ENCODE data around the gene KCNN3. TPM values are rescaled to one million over a fixed set of nuclear protein-coding genes. Genes with fewer than 3 reads are reported as not detected.

The KCNN3 gene
- total RNA-seq, 1 experiment from 2014 or later = not detected

GRCh38 chr1:154847891-154848290, 22.2 kb downstream of the KCNN3 start:
- H3K9me3 ChIP-seq (replicated peaks) = no peaks in the 10 kb centered on the region
- no peaks in the 10 kb centered on the region for H3K36me3 ChIP-seq
- no peaks in the 10 kb centered on the region for H3K4me1 ChIP-seq (replicated peaks)
- no peak overlapping the region for H3K4me3 ChIP-seq
- H3K27me3 ChIP-seq (replicated peaks) = 0 out of 2 replicates have a peak, but pooled peaks cover 2% of the 10 kb centered on the region
- no peak for DNase-seq (ENCODE audit: low read depth in 1 of 2, low spot score in 2 of 2)
- no peak overlapping the region for H3K27ac ChIP-seq

DNA sequence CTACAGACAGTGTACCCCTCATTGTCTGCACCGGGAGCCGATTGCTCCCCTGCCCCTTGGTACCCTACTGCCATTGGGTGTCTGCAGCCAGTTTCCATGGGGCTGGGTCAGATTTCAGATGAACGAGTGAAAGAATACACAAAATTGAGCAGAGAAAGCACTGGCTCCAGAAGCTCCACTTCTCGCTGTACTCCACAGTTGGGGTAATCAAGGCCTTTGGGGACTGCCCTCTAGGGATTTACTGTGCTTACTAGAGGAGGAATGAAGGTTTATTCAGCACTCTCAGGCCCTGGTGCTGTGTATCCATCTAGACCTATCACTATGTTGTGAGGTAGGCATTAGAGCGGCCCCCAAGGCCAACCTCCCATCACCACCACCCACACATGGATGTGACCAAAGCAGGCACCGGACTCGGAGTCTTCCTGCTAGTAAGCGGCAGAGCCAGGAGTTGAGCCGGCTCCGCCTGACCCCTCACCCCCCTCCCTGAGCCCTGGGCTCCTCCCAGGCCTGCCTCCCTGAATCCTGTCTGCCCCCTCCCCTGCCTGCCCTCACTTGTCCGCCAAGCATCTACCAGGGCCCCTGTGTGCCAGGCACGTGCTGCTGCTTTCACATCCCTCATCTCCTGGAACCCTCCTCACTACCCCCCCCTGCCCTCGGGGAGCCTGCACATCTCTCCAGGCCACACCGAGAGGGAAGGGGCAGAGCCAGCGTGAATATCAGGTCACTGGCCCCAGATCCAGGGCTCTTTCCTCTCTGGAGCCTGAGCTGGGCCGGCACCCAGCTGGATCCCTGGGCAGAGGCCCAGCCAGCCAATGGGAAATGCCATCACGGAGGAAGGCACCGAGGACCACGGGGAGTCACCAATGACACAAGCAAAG, 23.3 kb downstream of the KCNN3 start:
- no peaks in the 10 kb centered on the region for H3K4me1 ChIP-seq (replicated peaks)
- 0 out of 2 replicates have a peak, but pooled peaks cover 2% of the 10 kb centered on the region for H3K27me3 ChIP-seq (replicated peaks)
- H3K4me3 ChIP-seq = no peak overlapping the region
- no peaks in the 10 kb centered on the region for H3K9me3 ChIP-seq (replicated peaks)
- H3K27ac ChIP-seq = no peak overlapping the region
- H3K36me3 ChIP-seq = no peaks in the 10 kb centered on the region
- no peak for DNase-seq (ENCODE audit: low read depth in 1 of 2, low spot score in 2 of 2)

DNA sequence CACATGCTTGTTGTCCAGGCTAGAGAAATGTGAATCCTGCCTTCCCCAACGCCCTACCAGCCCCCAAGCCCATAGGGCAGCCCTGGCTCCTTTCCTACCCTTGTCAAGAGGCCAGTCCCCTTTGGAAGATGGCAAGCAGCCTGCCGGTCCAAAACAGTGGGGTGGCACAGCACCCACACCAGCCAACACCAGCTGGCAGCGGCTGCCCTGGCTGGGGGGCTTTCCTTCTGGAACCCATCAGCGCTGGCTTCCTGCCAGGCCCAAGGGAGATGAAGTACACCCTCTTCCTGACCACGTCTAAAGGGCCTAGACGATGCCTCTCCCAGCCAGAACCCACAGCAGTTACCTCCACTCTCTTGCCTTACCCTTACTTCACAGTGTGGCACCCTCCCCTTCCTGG, 24.2 kb downstream of the KCNN3 start:
- DNase-seq (ENCODE audit: low read depth in 1 of 2, low spot score in 2 of 2) = no peak
- Histone ChIP-seq H3K9me3 (replicated peaks) (no peaks in the 10 kb centered on the region), H3K4me3 (no peak overlapping the region), H3K27ac (no peak overlapping the region), H3K4me1 (replicated peaks) (no peaks in the 10 kb centered on the region), H3K36me3 (no peaks in the 10 kb centered on the region), H3K27me3 (replicated peaks) (0 out of 2 replicates have a peak, but pooled peaks cover 2% of the 10 kb centered on the region)

- DNase-seq (ENCODE audit: low read depth in 1 of 2, low spot score in 2 of 2) = no peak
- 0 out of 2 replicates have a peak, but pooled peaks cover 2% of the 10 kb centered on the region for H3K27me3 ChIP-seq (replicated peaks)
- H3K36me3 ChIP-seq = no peaks in the 10 kb centered on the region
- no peak overlapping the region for H3K27ac ChIP-seq
- H3K9me3 ChIP-seq (replicated peaks) = no peaks in the 10 kb centered on the region
- H3K4me3 ChIP-seq = no peak overlapping the region
- no peaks in the 10 kb centered on the region for H3K4me1 ChIP-seq (replicated peaks)
Measured at GRCh38 chr1:154845174-154845573, 24.9 kb downstream of the KCNN3 start.

- H3K27me3 ChIP-seq (replicated peaks) = peaks cover 2% of the 10 kb centered on the region; the same call in 1 of the 2 replicates
- H3K27ac ChIP-seq = no peak overlapping the region
- no peak overlapping the region for H3K4me3 ChIP-seq
- no peaks in the 10 kb centered on the region for H3K4me1 ChIP-seq (replicated peaks)
- H3K9me3 ChIP-seq (replicated peaks) = no peaks in the 10 kb centered on the region
- no peaks in the 10 kb centered on the region for H3K36me3 ChIP-seq
- DNase-seq (ENCODE audit: low read depth in 1 of 2, low spot score in 2 of 2) = no peak
Measured at GRCh38 chr1:154844297-154844681, 25.8 kb downstream of the KCNN3 start.

DNA sequence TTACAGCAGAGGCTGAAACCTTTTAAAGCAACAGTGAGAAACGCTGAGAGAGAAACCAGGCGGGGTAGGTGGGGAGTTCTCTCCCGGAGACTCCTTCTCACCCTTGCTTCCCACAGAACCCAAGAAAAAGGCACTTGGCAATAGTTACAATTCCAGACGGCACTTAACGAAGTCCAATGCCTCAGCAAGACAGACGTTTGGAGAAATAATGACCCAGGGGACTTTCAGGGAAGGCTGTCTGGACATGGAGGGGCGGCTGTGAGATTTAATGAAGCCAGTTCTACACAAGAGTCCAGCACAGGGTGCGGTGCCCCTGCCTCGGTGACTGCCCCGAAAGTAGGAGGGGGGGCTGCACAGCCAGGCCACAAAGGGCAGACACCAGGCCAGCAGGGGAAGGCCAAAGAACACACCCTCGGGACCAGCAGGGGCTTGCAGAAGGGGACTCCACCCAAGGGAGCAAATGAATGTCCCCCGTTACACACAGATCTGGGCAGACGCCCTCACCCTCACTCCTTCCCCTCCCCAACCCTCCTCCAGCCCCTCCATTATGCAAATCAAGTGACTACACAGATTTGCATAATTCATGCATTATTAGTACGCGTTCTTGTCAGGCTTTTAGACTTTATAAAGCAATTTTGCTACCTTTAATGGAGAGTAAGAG, 26.3 kb downstream of the KCNN3 start:
- peaks cover 7% of the 10 kb centered on the region; the same call in 1 of the 2 replicates for H3K27me3 ChIP-seq (replicated peaks)
- no peaks in the 10 kb centered on the region for H3K9me3 ChIP-seq (replicated peaks)
- H3K36me3 ChIP-seq = no peaks in the 10 kb centered on the region
- no peak overlapping the region for H3K27ac ChIP-seq
- DNase-seq (ENCODE audit: low read depth in 1 of 2, low spot score in 2 of 2) = no peak
- H3K4me1 ChIP-seq (replicated peaks) = no peaks in the 10 kb centered on the region
- H3K4me3 ChIP-seq = no peak overlapping the region

GRCh38 chr1:154842635-154843034, 27.4 kb downstream of the KCNN3 start:
- Histone ChIP-seq H3K36me3 (no peaks in the 10 kb centered on the region), H3K4me1 (replicated peaks) (no peaks in the 10 kb centered on the region), H3K27ac (no peak overlapping the region), H3K27me3 (replicated peaks) (peaks cover 9% of the 10 kb centered on the region; the same call in 1 of the 2 replicates), H3K9me3 (replicated peaks) (no peaks in the 10 kb centered on the region), H3K4me3 (no peak overlapping the region)
- DNase-seq (ENCODE audit: low read depth in 1 of 2, low spot score in 2 of 2) = no peak

- H3K4me1 ChIP-seq (replicated peaks) = no peaks in the 10 kb centered on the region
- H3K9me3 ChIP-seq (replicated peaks) = no peaks in the 10 kb centered on the region
- peaks cover 9% of the 10 kb centered on the region; the same call in 1 of the 2 replicates for H3K27me3 ChIP-seq (replicated peaks)
- no peak overlapping the region for H3K27ac ChIP-seq
- no peak overlapping the region for H3K4me3 ChIP-seq
- no peaks in the 10 kb centered on the region for H3K36me3 ChIP-seq
- no peak for DNase-seq (ENCODE audit: low read depth in 1 of 2, low spot score in 2 of 2)
Measured at GRCh38 chr1:154841384-154841783, 28.7 kb downstream of the KCNN3 start.

DNA sequence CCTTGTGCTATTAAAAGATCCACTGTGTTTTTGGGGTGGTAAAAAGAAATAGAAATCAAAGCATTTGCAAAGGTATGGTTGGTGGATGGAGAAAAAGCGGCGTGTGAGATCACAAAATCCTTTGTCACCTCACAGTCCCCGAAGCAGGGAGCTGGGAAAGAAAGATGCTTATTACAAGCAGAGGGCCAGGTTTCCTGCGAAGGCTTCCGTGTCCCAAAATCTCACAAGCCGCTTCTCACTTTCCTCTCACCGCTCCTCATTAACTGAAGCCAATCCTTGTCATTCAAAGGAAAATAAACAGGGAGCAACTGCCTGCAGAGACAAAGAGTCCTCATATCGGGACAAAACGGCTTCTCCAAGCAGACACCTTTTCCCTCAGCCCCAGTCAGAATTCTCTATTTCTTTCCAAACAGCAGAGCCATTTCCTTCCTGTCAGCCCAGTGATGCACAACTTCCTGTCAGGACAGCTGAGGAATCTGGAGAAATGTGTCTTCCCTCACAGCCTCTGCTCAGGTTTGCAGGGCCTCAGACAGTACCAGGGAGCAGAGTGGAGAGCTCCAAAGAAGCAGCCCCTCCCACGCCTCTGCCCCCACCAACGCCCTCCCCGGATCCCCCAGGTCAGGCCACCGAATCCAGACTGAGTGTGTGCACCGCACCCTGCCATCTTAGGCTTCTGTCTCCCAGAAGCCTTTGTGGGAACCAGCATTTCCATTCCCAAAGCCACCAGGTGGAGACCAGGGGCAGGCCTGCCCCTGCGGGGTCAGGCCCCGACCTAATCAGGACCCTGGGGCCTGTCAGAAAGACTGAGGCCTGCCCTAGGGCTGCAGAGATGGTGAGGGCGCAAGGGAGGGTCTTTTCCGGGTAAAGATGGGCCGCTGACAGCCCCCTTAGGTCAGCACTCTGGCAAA, 29.6 kb downstream of the KCNN3 start:
- Histone ChIP-seq H3K36me3 (no peaks in the 10 kb centered on the region), H3K4me3 (no peak overlapping the region), H3K4me1 (replicated peaks) (no peaks in the 10 kb centered on the region), H3K9me3 (replicated peaks) (no peaks in the 10 kb centered on the region), H3K27ac (no peak overlapping the region), H3K27me3 (replicated peaks) (peaks cover 13% of the 10 kb centered on the region; the same call in 1 of the 2 replicates)
- no peak for DNase-seq (ENCODE audit: low read depth in 1 of 2, low spot score in 2 of 2)

- DNase-seq (ENCODE audit: low read depth in 1 of 2, low spot score in 2 of 2) = no peak
- no peak overlapping the region for H3K4me3 ChIP-seq
- H3K36me3 ChIP-seq = no peaks in the 10 kb centered on the region
- H3K27me3 ChIP-seq (replicated peaks) = peaks cover 12% of the 10 kb centered on the region; the same call in 1 of the 2 replicates
- no peak overlapping the region for H3K27ac ChIP-seq
- no peaks in the 10 kb centered on the region for H3K9me3 ChIP-seq (replicated peaks)
- H3K4me1 ChIP-seq (replicated peaks) = no peaks in the 10 kb centered on the region
Measured at GRCh38 chr1:154839691-154840090, 30.4 kb downstream of the KCNN3 start.

GRCh38 chr1:154838988-154839387, 31.1 kb downstream of the KCNN3 start:
- Histone ChIP-seq H3K36me3 (no peaks in the 10 kb centered on the region), H3K4me1 (replicated peaks) (no peaks in the 10 kb centered on the region), H3K4me3 (no peak overlapping the region), H3K27ac (no peak overlapping the region), H3K9me3 (replicated peaks) (no peaks in the 10 kb centered on the region), H3K27me3 (replicated peaks) (peaks cover 12% of the 10 kb centered on the region; the same call in 1 of the 2 replicates)
- DNase-seq (ENCODE audit: low read depth in 1 of 2, low spot score in 2 of 2) = no peak

GRCh38 chr1:154838461-154838860, 31.6 kb downstream of the KCNN3 start:
- Histone ChIP-seq H3K9me3 (replicated peaks) (no peaks in the 10 kb centered on the region), H3K4me1 (replicated peaks) (no peaks in the 10 kb centered on the region), H3K36me3 (no peaks in the 10 kb centered on the region), H3K27me3 (replicated peaks) (peaks cover 12% of the 10 kb centered on the region; the same call in 1 of the 2 replicates), H3K4me3 (no peak overlapping the region), H3K27ac (no peak overlapping the region)
- DNase-seq (ENCODE audit: low read depth in 1 of 2, low spot score in 2 of 2) = no peak

GRCh38 chr1:154837672-154838171, 32.4 kb downstream of the KCNN3 start:
- no peaks in the 10 kb centered on the region for H3K36me3 ChIP-seq
- no peaks in the 10 kb centered on the region for H3K9me3 ChIP-seq (replicated peaks)
- H3K27ac ChIP-seq = no peak overlapping the region
- H3K4me3 ChIP-seq = no peak overlapping the region
- DNase-seq (ENCODE audit: low read depth in 1 of 2, low spot score in 2 of 2) = no peak
- H3K4me1 ChIP-seq (replicated peaks) = no peaks in the 10 kb centered on the region
- H3K27me3 ChIP-seq (replicated peaks) = peaks cover 12% of the 10 kb centered on the region; the same call in 1 of the 2 replicates
